Measurements from ENCODE around the gene CCDC142. TPM values are rescaled to one million over a fixed set of nuclear protein-coding genes. Genes with fewer than 3 reads are reported as not detected.
"Not testable (repeated sequence)": the region's sequence is repeated elsewhere in the genome, so short reads cannot be mapped to it uniquely, and the experiment has no call there.

Gene CCDC142
- total RNA-seq, 4 donors from 2014 or later, result 10.4 to 31.1 (median 18.7) TPM

DNA sequence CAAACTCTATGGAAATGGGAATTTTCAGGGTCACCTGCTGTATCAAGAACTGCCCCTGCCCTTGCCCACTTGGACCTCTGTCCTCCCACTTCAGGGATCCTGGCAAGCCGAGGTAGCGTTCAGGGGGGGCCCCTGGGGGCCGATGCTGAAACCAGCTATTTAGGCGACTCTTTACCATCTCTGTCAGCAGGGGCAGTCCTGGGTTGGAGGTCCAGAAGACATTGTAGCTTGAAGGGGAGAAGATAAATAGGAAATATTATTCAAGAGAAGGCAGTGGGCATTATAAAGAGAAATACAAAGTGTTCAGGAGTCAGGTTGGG is 20.1 kb downstream of the CCDC142 start:
- WGBS, result 87% methylated on average over 4 of the region's 4 CpGs
- peaks cover 22% of the 10 kb centered on the region for H3K36me3 ChIP-seq
- H3K4me1 ChIP-seq, result peaks cover 30% of the 10 kb centered on the region

DNA sequence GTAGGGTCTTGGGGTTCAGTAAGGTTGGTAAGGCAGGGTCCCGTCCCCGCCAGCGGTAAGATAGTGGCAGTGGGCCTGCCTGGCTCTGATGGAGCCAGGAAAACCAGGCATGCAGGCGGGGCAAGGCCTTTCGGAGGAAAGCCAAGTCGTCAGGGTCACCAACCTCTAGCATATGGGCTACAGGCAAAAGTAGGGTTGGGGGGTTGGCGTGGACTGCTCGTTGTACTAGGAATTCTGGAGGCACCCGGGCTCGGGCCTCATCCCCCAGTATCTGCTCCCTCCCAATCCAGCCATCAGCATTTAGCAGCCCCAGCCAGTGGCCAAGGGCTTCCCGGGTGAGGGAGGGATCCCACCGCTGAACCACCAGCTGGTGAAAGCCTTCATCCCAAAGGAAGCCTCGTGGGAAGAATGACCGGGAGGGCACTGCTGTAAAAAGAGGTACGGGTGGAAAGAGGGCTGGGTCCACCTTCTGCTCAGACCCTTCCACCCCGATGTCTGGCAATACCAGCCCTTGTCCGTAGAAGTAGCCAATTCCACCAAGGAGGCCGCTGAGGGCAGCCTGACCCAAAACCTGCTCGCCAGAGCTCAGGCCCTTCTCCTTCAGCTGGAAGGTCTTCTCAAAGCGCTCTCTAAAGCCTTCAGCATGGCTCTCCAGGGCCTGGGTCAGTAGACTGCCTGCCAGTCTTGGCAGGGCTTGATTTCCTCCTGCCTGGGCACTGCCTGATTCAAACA is 20.6 kb downstream of the CCDC142 start:
- peaks cover 31% of the 10 kb centered on the region for H3K4me1 ChIP-seq
- 84% methylated on average over 16 of the region's 20 CpGs for WGBS

More for the DNA sequence above, 20.1 kb downstream of the CCDC142 start:
- DNase-seq (ENCODE audit: low spot score in 2 of 2), result no peak
- no peak overlapping the region for H3K27ac ChIP-seq
- TF ChIP-seq EP300 (IDR thresholded peaks at IDR 0.05) (no peak), POLR2A (IDR thresholded peaks at IDR 0.05) (no peak), POLR2AphosphoS5 (IDR thresholded peaks at IDR 0.05) (no peak)
- TF ChIP-seq, protein P1, sequence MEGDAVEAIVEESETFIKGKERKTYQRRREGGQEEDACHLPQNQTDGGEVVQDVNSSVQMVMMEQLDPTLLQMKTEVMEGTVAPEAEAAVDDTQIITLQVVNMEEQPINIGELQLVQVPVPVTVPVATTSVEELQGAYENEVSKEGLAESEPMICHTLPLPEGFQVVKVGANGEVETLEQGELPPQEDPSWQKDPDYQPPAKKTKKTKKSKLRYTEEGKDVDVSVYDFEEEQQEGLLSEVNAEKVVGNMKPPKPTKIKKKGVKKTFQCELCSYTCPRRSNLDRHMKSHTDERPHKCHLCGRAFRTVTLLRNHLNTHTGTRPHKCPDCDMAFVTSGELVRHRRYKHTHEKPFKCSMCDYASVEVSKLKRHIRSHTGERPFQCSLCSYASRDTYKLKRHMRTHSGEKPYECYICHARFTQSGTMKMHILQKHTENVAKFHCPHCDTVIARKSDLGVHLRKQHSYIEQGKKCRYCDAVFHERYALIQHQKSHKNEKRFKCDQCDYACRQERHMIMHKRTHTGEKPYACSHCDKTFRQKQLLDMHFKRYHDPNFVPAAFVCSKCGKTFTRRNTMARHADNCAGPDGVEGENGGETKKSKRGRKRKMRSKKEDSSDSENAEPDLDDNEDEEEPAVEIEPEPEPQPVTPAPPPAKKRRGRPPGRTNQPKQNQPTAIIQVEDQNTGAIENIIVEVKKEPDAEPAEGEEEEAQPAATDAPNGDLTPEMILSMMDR (IDR thresholded peaks at IDR 0.05), result no peak
- H3K4me3 ChIP-seq, result no peak overlapping the region
- no peaks in the 10 kb centered on the region for H3K9me3 ChIP-seq
- H3K27me3 ChIP-seq, result no peaks in the 10 kb centered on the region

DNA sequence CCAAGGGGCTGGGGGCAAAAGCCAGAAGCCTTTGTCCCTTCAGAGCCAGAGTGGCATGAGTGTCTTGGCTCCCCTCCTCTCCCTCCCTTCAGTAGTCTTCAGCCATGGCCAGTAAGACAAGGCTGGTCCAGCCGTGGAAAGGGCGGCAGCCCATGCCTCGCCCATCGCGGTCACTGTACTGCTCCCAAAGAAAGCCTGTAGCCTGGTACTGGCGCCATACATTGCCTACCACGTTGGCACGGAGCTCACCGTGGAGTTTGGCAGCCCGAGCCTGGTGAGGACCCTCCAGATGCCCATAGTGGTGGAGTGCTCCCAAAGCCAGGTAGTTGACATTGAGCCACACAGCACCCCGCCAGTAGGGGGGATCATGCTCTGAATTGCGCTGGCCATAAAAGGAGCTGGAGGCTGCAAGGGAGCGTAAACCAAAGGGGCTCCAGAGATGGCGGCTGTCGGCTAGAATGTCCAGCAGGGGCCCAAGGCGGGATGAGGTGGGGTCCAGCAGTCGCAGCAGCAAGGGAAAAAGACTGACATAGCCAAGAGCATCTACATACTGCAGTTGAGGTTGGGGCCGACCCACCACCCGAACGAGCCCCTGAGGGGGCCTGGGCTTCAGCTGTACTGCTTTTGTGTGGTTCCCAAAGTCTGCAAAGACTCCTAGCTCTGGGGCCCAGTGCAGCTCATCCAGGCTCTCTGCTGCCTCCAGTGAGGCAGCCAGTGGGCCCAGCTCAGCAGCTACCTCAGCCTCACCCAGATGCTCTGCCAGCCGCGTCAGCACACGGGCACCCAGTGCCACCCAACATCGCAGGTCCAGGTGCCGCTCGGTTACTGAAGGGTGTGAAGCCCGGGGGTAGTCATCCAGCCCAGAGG is 21.4 kb downstream of the CCDC142 start:
- H3K27ac ChIP-seq, result no peak overlapping the region
- H3K27me3 ChIP-seq, result no peaks in the 10 kb centered on the region
- peaks cover 39% of the 10 kb centered on the region for H3K4me1 ChIP-seq
- no peaks in the 10 kb centered on the region for H3K9me3 ChIP-seq
- DNase-seq (ENCODE audit: low spot score in 2 of 2), result no peak
- TF ChIP-seq POLR2AphosphoS5 (IDR thresholded peaks at IDR 0.05) (no peak), EP300 (IDR thresholded peaks at IDR 0.05) (no peak), POLR2A (IDR thresholded peaks at IDR 0.05) (no peak)
- TF ChIP-seq, protein P1 (IDR thresholded peaks at IDR 0.05), result no peak
- H3K36me3 ChIP-seq, result peaks cover 22% of the 10 kb centered on the region
- no peak overlapping the region for H3K4me3 ChIP-seq
- WGBS, result 93% methylated on average over 18 of the region's 27 CpGs

More for the DNA sequence above, 20.6 kb downstream of the CCDC142 start:
- no peak for DNase-seq (ENCODE audit: low spot score in 2 of 2)
- no peak overlapping the region for H3K4me3 ChIP-seq
- no peaks in the 10 kb centered on the region for H3K27me3 ChIP-seq
- TF ChIP-seq POLR2AphosphoS5 (IDR thresholded peaks at IDR 0.05) (no peak), POLR2A (IDR thresholded peaks at IDR 0.05) (no peak), EP300 (IDR thresholded peaks at IDR 0.05) (no peak)
- TF ChIP-seq, protein P1 (IDR thresholded peaks at IDR 0.05), result no peak
- H3K27ac ChIP-seq, result no peak overlapping the region
- peaks cover 22% of the 10 kb centered on the region for H3K36me3 ChIP-seq
- no peaks in the 10 kb centered on the region for H3K9me3 ChIP-seq

DNA sequence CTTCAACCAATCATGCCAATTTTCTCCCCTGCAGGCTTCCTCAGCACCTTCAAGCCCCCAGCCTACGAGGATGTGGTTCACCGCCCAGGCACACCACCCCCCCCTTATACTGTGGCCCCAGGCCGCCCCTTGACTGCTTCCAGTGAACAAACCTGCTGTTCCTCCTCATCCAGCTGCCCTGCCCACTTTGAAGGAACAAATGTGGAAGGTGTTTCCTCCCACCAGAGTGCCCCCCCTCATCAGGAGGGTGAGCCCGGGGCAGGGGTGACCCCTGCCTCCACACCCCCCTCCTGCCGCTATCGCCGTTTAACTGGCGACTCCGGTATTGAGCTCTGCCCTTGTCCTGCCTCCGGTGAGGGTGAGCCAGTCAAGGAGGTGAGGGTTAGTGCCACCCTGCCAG is 22.6 kb downstream of the CCDC142 start:
- not testable (repeated sequence) for H3K9me3 ChIP-seq; DNase-seq (ENCODE audit: low spot score in 2 of 2); H3K4me3 ChIP-seq; H3K27ac ChIP-seq; H3K27me3 ChIP-seq
- WGBS, result 69% methylated on average over 8 of the region's 10 CpGs
- H3K36me3 ChIP-seq, result peaks cover 22% of the 10 kb centered on the region
- H3K4me1 ChIP-seq, result peaks cover 47% of the 10 kb centered on the region

DNA sequence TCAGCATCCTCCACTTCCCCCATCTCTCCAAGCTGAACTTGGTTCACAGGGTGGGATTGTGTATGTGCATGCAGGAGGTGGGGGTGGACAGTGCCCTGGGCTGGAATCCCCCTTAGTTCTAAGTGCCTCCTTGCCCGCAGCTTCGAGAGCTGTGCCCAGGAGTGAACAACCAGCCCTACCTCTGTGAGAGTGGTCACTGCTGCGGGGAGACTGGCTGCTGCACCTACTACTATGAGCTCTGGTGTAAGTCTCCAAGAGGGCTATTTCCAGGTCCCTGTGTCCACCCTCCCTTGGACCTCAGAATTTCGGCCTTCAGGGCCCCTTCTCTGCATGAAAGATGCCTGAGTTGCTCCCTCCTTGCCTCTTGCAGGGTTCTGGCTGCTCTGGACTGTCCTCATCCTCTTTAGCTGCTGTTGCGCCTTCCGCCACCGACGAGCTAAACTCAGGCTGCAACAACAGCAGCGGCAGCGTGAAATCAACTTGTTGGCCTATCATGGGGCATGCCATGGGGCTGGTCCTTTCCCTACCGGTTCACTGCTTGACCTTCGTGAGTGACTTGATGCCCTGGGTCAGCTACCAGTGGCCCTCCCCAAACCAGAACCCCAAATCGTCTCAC is 23.2 kb downstream of the CCDC142 start:
- Histone ChIP-seq H3K36me3 (peaks cover 22% of the 10 kb centered on the region), H3K4me3 (peak overlapping the region; percentile 61), H3K4me1 (peaks cover 48% of the 10 kb centered on the region)
- DNase-seq (ENCODE audit: low spot score in 2 of 2); H3K27me3 ChIP-seq; H3K9me3 ChIP-seq; H3K27ac ChIP-seq: not testable (repeated sequence)
- WGBS, result 72% methylated on average over 13 of the region's 13 CpGs

DNA sequence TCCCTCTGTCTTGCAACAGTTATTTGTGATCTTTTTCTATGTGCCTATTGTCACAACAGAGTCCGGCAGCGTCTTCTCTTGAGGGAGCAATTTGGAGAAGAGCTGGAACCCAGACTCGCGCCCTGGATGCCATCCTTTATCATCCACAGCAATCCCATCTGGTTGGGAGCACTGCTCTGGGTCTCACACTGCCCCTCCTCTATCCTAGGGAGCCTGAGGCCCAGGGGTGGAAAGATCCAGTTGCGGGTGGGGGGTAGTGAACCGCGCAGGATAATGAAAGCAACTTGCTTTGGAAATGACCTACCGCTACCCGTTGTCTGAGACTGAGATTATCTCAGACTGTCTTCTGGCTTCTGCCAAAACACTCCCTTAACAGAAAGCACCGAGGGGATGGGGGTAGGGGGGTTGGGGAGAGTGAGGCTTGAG is 23.8 kb downstream of the CCDC142 start:
- H3K9me3 ChIP-seq, result no peaks in the 10 kb centered on the region
- H3K27me3 ChIP-seq, result no peaks in the 10 kb centered on the region
- peaks cover 45% of the 10 kb centered on the region for H3K4me1 ChIP-seq
- WGBS, result 0% methylated on average over 10 of the region's 10 CpGs
- H3K27ac ChIP-seq, result peak overlapping the region; percentile 77
- no peak for DNase-seq (ENCODE audit: low spot score in 2 of 2)
- peaks cover 22% of the 10 kb centered on the region for H3K36me3 ChIP-seq
- H3K4me3 ChIP-seq, result peak overlapping the region; percentile 61
- TF ChIP-seq, protein P1 (IDR thresholded peaks at IDR 0.05), result no peak
- TF ChIP-seq POLR2A (IDR thresholded peaks at IDR 0.05) (no peak), POLR2AphosphoS5 (IDR thresholded peaks at IDR 0.05) (no peak), EP300 (IDR thresholded peaks at IDR 0.05) (no peak)
